CD4-positive, alpha-beta T cell treated with Interleukin-10 for 1 hour (primary cell): ENCODE measurements around the gene DCDC1.

Experiments
- DNase-seq: peaks from one replicate; pipeline ENCODE4 v3.0.0-alpha.2; 2020

DCDC1 gene

GRCh38 chr11:31199378-31199777 is 170.2 kb downstream of the DCDC1 start:
- no peak for DNase-seq

- DNase-seq = no peak
Observed at GRCh38 chr11:31173926-31174680, 195.4 kb downstream of the DCDC1 start.

GRCh38 chr11:31160504-31161422 is 208.8 kb downstream of the DCDC1 start:
- no peak for DNase-seq

- DNase-seq = no peak
Observed at GRCh38 chr11:31150841-31151240, 218.7 kb downstream of the DCDC1 start.

GRCh38 chr11:31150011-31150410 is 219.5 kb downstream of the DCDC1 start:
- DNase-seq = no peak

GRCh38 chr11:31141789-31142188 is 227.8 kb downstream of the DCDC1 start:
- DNase-seq = no peak

GRCh38 chr11:31139479-31139878 is 230.1 kb downstream of the DCDC1 start:
- DNase-seq = no peak

- no peak for DNase-seq
Observed at GRCh38 chr11:31132531-31133421, 236.8 kb downstream of the DCDC1 start.

GRCh38 chr11:31131760-31132159 is 237.8 kb downstream of the DCDC1 start:
- DNase-seq = no peak

- no peak for DNase-seq
Observed at GRCh38 chr11:31127290-31127689, 242.2 kb downstream of the DCDC1 start.

- DNase-seq = no peak
Observed at GRCh38 chr11:31120428-31120827, 249.1 kb downstream of the DCDC1 start.

- DNase-seq = no peak
Observed at GRCh38 chr11:31118566-31118965, 251.0 kb downstream of the DCDC1 start.

- no peak for DNase-seq
Observed at GRCh38 chr11:31117038-31117437, 252.5 kb downstream of the DCDC1 start.

GRCh38 chr11:31114442-31114841 is 255.1 kb downstream of the DCDC1 start:
- no peak for DNase-seq

GRCh38 chr11:31110830-31111229 is 258.7 kb downstream of the DCDC1 start:
- DNase-seq = no peak

GRCh38 chr11:31109446-31109845 is 260.1 kb downstream of the DCDC1 start:
- DNase-seq = no peak

GRCh38 chr11:31107649-31108048 is 261.9 kb downstream of the DCDC1 start:
- no peak for DNase-seq

- DNase-seq = peak; percentile 6
Observed at GRCh38 chr11:31106968-31107576, 262.5 kb downstream of the DCDC1 start.

- DNase-seq = no peak
Observed at GRCh38 chr11:31106326-31106725, 263.2 kb downstream of the DCDC1 start.

- no peak for DNase-seq
Observed at GRCh38 chr11:31102875-31103274, 266.7 kb downstream of the DCDC1 start.

- no peak for DNase-seq
Observed at GRCh38 chr11:31102316-31102715, 267.2 kb downstream of the DCDC1 start.

- DNase-seq = no peak
Observed at GRCh38 chr11:31096191-31096805, 273.2 kb downstream of the DCDC1 start.
